ENCODE data around the gene TRIM26.

TRIM26 gene

GRCh38 chr6:30202366-30202765, 10.8 kb downstream of the TRIM26 start:
- Mint-ChIP-seq H3K27ac (ENCODE audit: low read depth) (no peak overlapping the region), H3K4me1 (peaks cover 54% of the 10 kb centered on the region), H3K4me3 (no peak overlapping the region), H3K9me3 (no peaks in the 10 kb centered on the region), H3K36me3 (ENCODE audit: insufficient read depth) (peaks cover 30% of the 10 kb centered on the region), H3K27me3 (no peaks in the 10 kb centered on the region)
- DNase-seq (ENCODE audit: low spot score in 2 of 2) = no peak
- no peak for ATAC-seq (replicated peaks; ENCODE audit: extremely low read depth, poor library complexity, severe bottlenecking)

GRCh38 chr6:30200551-30201281, 12.5 kb downstream of the TRIM26 start:
- Mint-ChIP-seq H3K36me3 (ENCODE audit: insufficient read depth) (peaks cover 38% of the 10 kb centered on the region), H3K27ac (ENCODE audit: low read depth) (peak overlapping the region; percentile 22), H3K27me3 (no peaks in the 10 kb centered on the region), H3K4me3 (no peak overlapping the region), H3K9me3 (no peaks in the 10 kb centered on the region), H3K4me1 (peaks cover 49% of the 10 kb centered on the region)
- ATAC-seq (replicated peaks; ENCODE audit: extremely low read depth, poor library complexity, severe bottlenecking) = no peak
- no peak for DNase-seq (ENCODE audit: low spot score in 2 of 2)

- ATAC-seq (replicated peaks; ENCODE audit: extremely low read depth, poor library complexity, severe bottlenecking) = no peak
- H3K36me3 Mint-ChIP-seq (ENCODE audit: insufficient read depth) = peaks cover 43% of the 10 kb centered on the region
- no peak overlapping the region for H3K4me3 Mint-ChIP-seq
- H3K27ac Mint-ChIP-seq (ENCODE audit: low read depth) = peak overlapping the region; percentile 46
- peaks cover 45% of the 10 kb centered on the region for H3K4me1 Mint-ChIP-seq
- no peak for DNase-seq (ENCODE audit: low spot score in 2 of 2)
- H3K9me3 Mint-ChIP-seq = no peaks in the 10 kb centered on the region
- H3K27me3 Mint-ChIP-seq = no peaks in the 10 kb centered on the region
Observed at GRCh38 chr6:30198166-30199084, 14.8 kb downstream of the TRIM26 start.

GRCh38 chr6:30196376-30196775, 16.8 kb downstream of the TRIM26 start:
- DNase-seq (ENCODE audit: low spot score in 2 of 2) (no peak), ATAC-seq (replicated peaks; ENCODE audit: extremely low read depth, poor library complexity, severe bottlenecking) (no peak)
- Mint-ChIP-seq H3K27ac (ENCODE audit: low read depth) (no peak overlapping the region), H3K4me1 (peaks cover 37% of the 10 kb centered on the region), H3K36me3 (ENCODE audit: insufficient read depth) (peaks cover 43% of the 10 kb centered on the region), H3K27me3 (no peaks in the 10 kb centered on the region), H3K4me3 (no peak overlapping the region), H3K9me3 (no peaks in the 10 kb centered on the region)

GRCh38 chr6:30195951-30196350, 17.3 kb downstream of the TRIM26 start:
- no peak for DNase-seq (ENCODE audit: low spot score in 2 of 2)
- no peak for ATAC-seq (replicated peaks; ENCODE audit: extremely low read depth, poor library complexity, severe bottlenecking)
- Mint-ChIP-seq H3K4me3 (no peak overlapping the region), H3K4me1 (peaks cover 32% of the 10 kb centered on the region), H3K36me3 (ENCODE audit: insufficient read depth) (peaks cover 45% of the 10 kb centered on the region), H3K27ac (ENCODE audit: low read depth) (peak overlapping the region; percentile 41), H3K9me3 (no peaks in the 10 kb centered on the region), H3K27me3 (no peaks in the 10 kb centered on the region)

- peaks cover 25% of the 10 kb centered on the region for H3K4me1 Mint-ChIP-seq
- no peaks in the 10 kb centered on the region for H3K9me3 Mint-ChIP-seq
- ATAC-seq (replicated peaks; ENCODE audit: extremely low read depth, poor library complexity, severe bottlenecking) = no peak
- no peak overlapping the region for H3K4me3 Mint-ChIP-seq
- H3K27ac Mint-ChIP-seq (ENCODE audit: low read depth) = peak overlapping the region; percentile 41
- H3K36me3 Mint-ChIP-seq (ENCODE audit: insufficient read depth) = peaks cover 52% of the 10 kb centered on the region
- DNase-seq (ENCODE audit: low spot score in 2 of 2) = no peak
- H3K27me3 Mint-ChIP-seq = no peaks in the 10 kb centered on the region
Observed at GRCh38 chr6:30194797-30195690, 18.2 kb downstream of the TRIM26 start.

GRCh38 chr6:30192076-30192475, 21.1 kb downstream of the TRIM26 start:
- no peaks in the 10 kb centered on the region for H3K9me3 Mint-ChIP-seq
- H3K4me1 Mint-ChIP-seq = peaks cover 13% of the 10 kb centered on the region
- H3K4me3 Mint-ChIP-seq = no peak overlapping the region
- no peak for DNase-seq (ENCODE audit: low spot score in 2 of 2)
- ATAC-seq (replicated peaks; ENCODE audit: extremely low read depth, poor library complexity, severe bottlenecking) = no peak
- H3K27me3 Mint-ChIP-seq = no peaks in the 10 kb centered on the region
- peaks cover 63% of the 10 kb centered on the region for H3K36me3 Mint-ChIP-seq (ENCODE audit: insufficient read depth)
- H3K27ac Mint-ChIP-seq (ENCODE audit: low read depth) = peak overlapping the region; percentile 87

- ATAC-seq (replicated peaks; ENCODE audit: extremely low read depth, poor library complexity, severe bottlenecking) (no peak), DNase-seq (ENCODE audit: low spot score in 2 of 2) (no peak)
- no peak overlapping the region for H3K27ac Mint-ChIP-seq (ENCODE audit: low read depth)
- peaks cover 78% of the 10 kb centered on the region for H3K36me3 Mint-ChIP-seq (ENCODE audit: insufficient read depth)
- H3K4me1 Mint-ChIP-seq = peaks cover 5% of the 10 kb centered on the region
- no peaks in the 10 kb centered on the region for H3K27me3 Mint-ChIP-seq
- H3K4me3 Mint-ChIP-seq = no peak overlapping the region
- H3K9me3 Mint-ChIP-seq = no peaks in the 10 kb centered on the region
Observed at GRCh38 chr6:30188541-30188940, 24.7 kb downstream of the TRIM26 start.

GRCh38 chr6:30185846-30186484, 27.2 kb downstream of the TRIM26 start:
- DNase-seq (ENCODE audit: low spot score in 2 of 2) (no peak), ATAC-seq (replicated peaks; ENCODE audit: extremely low read depth, poor library complexity, severe bottlenecking) (no peak)
- peak overlapping the region; percentile 55 for H3K27ac Mint-ChIP-seq (ENCODE audit: low read depth)
- peaks cover 5% of the 10 kb centered on the region for H3K4me1 Mint-ChIP-seq
- H3K27me3 Mint-ChIP-seq = no peaks in the 10 kb centered on the region
- peaks cover 65% of the 10 kb centered on the region for H3K36me3 Mint-ChIP-seq (ENCODE audit: insufficient read depth)
- H3K9me3 Mint-ChIP-seq = no peaks in the 10 kb centered on the region
- H3K4me3 Mint-ChIP-seq = no peak overlapping the region

- ATAC-seq (replicated peaks; ENCODE audit: extremely low read depth, poor library complexity, severe bottlenecking) (no peak), DNase-seq (ENCODE audit: low spot score in 2 of 2) (no peak)
- H3K4me1 Mint-ChIP-seq = peaks cover 5% of the 10 kb centered on the region
- no peak overlapping the region for H3K4me3 Mint-ChIP-seq
- peaks cover 4% of the 10 kb centered on the region for H3K27me3 Mint-ChIP-seq
- H3K27ac Mint-ChIP-seq (ENCODE audit: low read depth) = peak overlapping the region; percentile 30
- H3K9me3 Mint-ChIP-seq = peaks cover 1% of the 10 kb centered on the region
- H3K36me3 Mint-ChIP-seq (ENCODE audit: insufficient read depth) = peaks cover 52% of the 10 kb centered on the region
Observed at GRCh38 chr6:30184417-30185031, 28.7 kb downstream of the TRIM26 start.

GRCh38 chr6:30180145-30180544, 33.1 kb downstream of the TRIM26 start:
- no peak overlapping the region for H3K4me3 Mint-ChIP-seq
- peaks cover 15% of the 10 kb centered on the region for H3K36me3 Mint-ChIP-seq (ENCODE audit: insufficient read depth)
- peaks cover 5% of the 10 kb centered on the region for H3K4me1 Mint-ChIP-seq
- DNase-seq (ENCODE audit: low spot score in 2 of 2) (no peak), ATAC-seq (replicated peaks; ENCODE audit: extremely low read depth, poor library complexity, severe bottlenecking) (no peak)
- H3K27me3 Mint-ChIP-seq = peaks cover 47% of the 10 kb centered on the region
- H3K27ac Mint-ChIP-seq (ENCODE audit: low read depth) = no peak overlapping the region
- H3K9me3 Mint-ChIP-seq = peaks cover 6% of the 10 kb centered on the region

All from central memory CD8-positive, alpha-beta T cell (primary cell).